ENCODE results near the gene FCHO2. TPM values are rescaled to one million over a fixed set of nuclear protein-coding genes. Genes with fewer than 3 reads are reported as not detected.
A peak's percentile ranks its signal among the peaks of the same experiment; 100 is the strongest.

The FCHO2 gene
- 20.6 and 22.9 TPM in 2 replicates for total RNA-seq (2022)
- Bru-seq, nascent RNA, result percentile 82 among the genes with signal in this experiment
- percentile 78 among the genes with signal in this experiment for BruChase-seq, experiment 1, labeled RNA remaining after a 2-hour chase
- BruChase-seq, experiment 2, labeled RNA remaining after a 6-hour chase, result percentile 69 among the genes with signal in this experiment
- long read RNA-seq, partial matches to known transcripts, result 1 of 4 reads
- long read RNA-seq, other reads (novel, unspliced or antisense), result 3 of 4 reads

GRCh38 chr5:72955768-72956323, at the start of gene FCHO2:
FCHO2 (plus strand) TSS chr5:72956041; CDS start chr5:72956097, 56 bp downstream.
- no peaks in the 10 kb centered on the region for H3K9me3 Mint-ChIP-seq (ENCODE audit: unreplicated experiment)
- peak within 1 kb of the TSS; percentile 100 for H3K4me3 Mint-ChIP-seq (ENCODE audit: unreplicated experiment)
- Histone ChIP-seq H3K27me3 (replicated peaks; ENCODE audit: control insufficient read depth, insufficient read depth, low read length) (no peaks in the 10 kb centered on the region), H3K9me3 (no peaks in the 10 kb centered on the region), H3K4me3 (ENCODE audit: low read depth, low read length) (peak within 1 kb of the TSS; percentile 87), H3K36me3 (ENCODE audit: control insufficient read depth, insufficient read depth, low read length) (peaks cover 2% of the 10 kb centered on the region; the same call in 1 of the 2 replicates), H3K4me1 (peaks cover 11% of the 10 kb centered on the region; the same call in 1 of the 2 replicates)
- peaks cover 18% of the 10 kb centered on the region for H3K36me3 Mint-ChIP-seq (ENCODE audit: insufficient read depth, unreplicated experiment)
- intact Hi-C loops (cut with micrococcal nuclease; ENCODE audit: unreplicated experiment), result loop anchor here (1.0 to 10.0 kb wide), 5 partner anchors 15 to 249 kb away; no protein-coding TSS in a partner anchor
- peak within 1 kb of the TSS; percentile 95 for H3K27ac Mint-ChIP-seq (ENCODE audit: unreplicated experiment)
- no peaks in the 10 kb centered on the region for H3K27me3 Mint-ChIP-seq (ENCODE audit: insufficient read depth, unreplicated experiment)
- H3K4me1 Mint-ChIP-seq (ENCODE audit: low read depth, unreplicated experiment), result peaks cover 14% of the 10 kb centered on the region
- no TSS peak for BruUV-seq (replicated peaks)
- POLR2A ChIA-PET, result interaction anchor here (0.5 kb wide), 1 partner anchor 42 kb away, joined by 3 read pairs; no protein-coding TSS in a partner anchor
- CTCF ChIA-PET, result interaction anchor here (2.4 kb wide), 1 partner anchor 260 kb away, joined by 9 read pairs; no protein-coding TSS in a partner anchor
- TF ChIP-seq CTCF (IDR thresholded peaks at IDR 0.05; ENCODE audit: insufficient read depth in 1 of 2, low read depth in 1 of 2, low read length in 1 of 2, severe bottlenecking in 1 of 2, unreplicated experiment in 1 of 2), result peak; percentile 73 to 90
- peak; percentile 97 to 98 for DNase-seq

GRCh38 chr5:72906806-72907205, 49.0 kb upstream of the FCHO2 start:
- CTCF ChIA-PET, result no interaction called here
- no peaks in the 10 kb centered on the region for H3K4me1 ChIP-seq
- Mint-ChIP-seq H3K36me3 (ENCODE audit: insufficient read depth, unreplicated experiment) (peaks cover 84% of the 10 kb centered on the region), H3K4me1 (ENCODE audit: low read depth, unreplicated experiment) (no peaks in the 10 kb centered on the region), H3K9me3 (ENCODE audit: unreplicated experiment) (no peaks in the 10 kb centered on the region), H3K27me3 (ENCODE audit: insufficient read depth, unreplicated experiment) (no peaks in the 10 kb centered on the region), H3K27ac (ENCODE audit: unreplicated experiment) (no peak overlapping the region), H3K4me3 (ENCODE audit: unreplicated experiment) (no peak overlapping the region)
- H3K27me3 ChIP-seq (replicated peaks; ENCODE audit: control insufficient read depth, insufficient read depth, low read length), result no peaks in the 10 kb centered on the region
- no peak for DNase-seq
- no peaks in the 10 kb centered on the region for H3K9me3 ChIP-seq
- BruUV-seq (replicated peaks), result no TSS peak
- POLR2A ChIA-PET, result no interaction called here
- H3K36me3 ChIP-seq (ENCODE audit: control insufficient read depth, insufficient read depth, low read length), result peaks cover 2% of the 10 kb centered on the region; the same call in 1 of the 2 replicates
- H3K4me3 ChIP-seq (ENCODE audit: low read depth, low read length), result no peak overlapping the region
- TF ChIP-seq CTCF (IDR thresholded peaks at IDR 0.05; ENCODE audit: insufficient read depth in 1 of 2, low read depth in 1 of 2, low read length in 1 of 2, severe bottlenecking in 1 of 2, unreplicated experiment in 1 of 2), result no peak
- intact Hi-C loops (cut with micrococcal nuclease; ENCODE audit: unreplicated experiment), result no loop called here

GRCh38 chr5:72908664-72909063, 47.2 kb upstream of the FCHO2 start:
- Histone ChIP-seq H3K36me3 (ENCODE audit: control insufficient read depth, insufficient read depth, low read length) (peaks cover 2% of the 10 kb centered on the region; the same call in 1 of the 2 replicates), H3K4me3 (ENCODE audit: low read depth, low read length) (no peak overlapping the region), H3K4me1 (no peaks in the 10 kb centered on the region), H3K27me3 (replicated peaks; ENCODE audit: control insufficient read depth, insufficient read depth, low read length) (no peaks in the 10 kb centered on the region), H3K9me3 (no peaks in the 10 kb centered on the region)
- no peaks in the 10 kb centered on the region for H3K9me3 Mint-ChIP-seq (ENCODE audit: unreplicated experiment)
- H3K4me3 Mint-ChIP-seq (ENCODE audit: unreplicated experiment), result no peak overlapping the region
- TF ChIP-seq CTCF (IDR thresholded peaks at IDR 0.05; ENCODE audit: insufficient read depth in 1 of 2, low read depth in 1 of 2, low read length in 1 of 2, severe bottlenecking in 1 of 2, unreplicated experiment in 1 of 2), result no peak
- intact Hi-C loops (cut with micrococcal nuclease; ENCODE audit: unreplicated experiment), result no loop called here
- no TSS peak for BruUV-seq (replicated peaks)
- ChIA-PET CTCF (no interaction called here), POLR2A (no interaction called here)
- H3K36me3 Mint-ChIP-seq (ENCODE audit: insufficient read depth, unreplicated experiment), result peaks cover 68% of the 10 kb centered on the region
- no peak overlapping the region for H3K27ac Mint-ChIP-seq (ENCODE audit: unreplicated experiment)
- no peaks in the 10 kb centered on the region for H3K4me1 Mint-ChIP-seq (ENCODE audit: low read depth, unreplicated experiment)
- no peak for DNase-seq
- H3K27me3 Mint-ChIP-seq (ENCODE audit: insufficient read depth, unreplicated experiment), result no peaks in the 10 kb centered on the region
